GM12873 (cell line): ENCODE data around the gene B3GALT4.

Source experiments
- CTCF ChIP-seq: IDR thresholded peaks from 2 replicates; pipeline ENCODE4 v1.5.1; 2012; ENCODE audit warnings: low read depth, mild to moderate bottlenecking, moderate library complexity, low read length, control low read depth; ENCODE audit not compliant: insufficient read depth; ENCODE audit errors: missing control alignments

Gene B3GALT4

GRCh38 chr6:33276864-33277662 lies at the start of gene B3GALT4:
Gene B3GALT4, plus strand, starts transcription at chr6:33277123. Its CDS starts 297 bp downstream, at chr6:33277420.
- TF ChIP-seq CTCF: peak; percentile 58

- TF ChIP-seq CTCF: no peak
These were observed 41.7 kb upstream of the B3GALT4 start for GRCh38 chr6:33235221-33235634.

- TF ChIP-seq CTCF: no peak
These were observed 40.6 kb upstream of the B3GALT4 start for GRCh38 chr6:33236328-33236727.

- no peak for TF ChIP-seq CTCF
These were observed 40.1 kb upstream of the B3GALT4 start for GRCh38 chr6:33236852-33237251.

GRCh38 chr6:33237741-33238140 lies 39.2 kb upstream of the B3GALT4 start:
- no peak for TF ChIP-seq CTCF

GRCh38 chr6:33241968-33242367 lies 35.0 kb upstream of the B3GALT4 start:
- TF ChIP-seq CTCF: no peak

- TF ChIP-seq CTCF: no peak
These were observed 33.4 kb upstream of the B3GALT4 start for GRCh38 chr6:33243476-33243875.
